H9 (cell line): ENCODE data around the gene ERC2. TPM values are rescaled to one million over a fixed set of nuclear protein-coding genes. Genes with fewer than 3 reads are reported as not detected.

ENCODE experiments used
- DNase-seq: peaks from one replicate; pipeline ENCODE4 v3.0.0-alpha.2; 2017
- H2AFZ ChIP-seq: one replicate; pipeline ENCODE4 v1.6.1; 2013; ENCODE audit warnings: mild to moderate bottlenecking, low read length, control low read depth, moderate library complexity
- H2AK5ac ChIP-seq: 2 replicates; pipeline ENCODE4 v1.6.1; 2013; ENCODE audit warnings: low read length, control low read depth, mixed read lengths; ENCODE audit not compliant: insufficient read length
- H2BK120ac ChIP-seq: one replicate; pipeline ENCODE4 v1.6.1; 2013; ENCODE audit warnings: low read depth, mild to moderate bottlenecking, low read length, control low read depth, inconsistent platforms; ENCODE audit not compliant: poor library complexity, severe bottlenecking
- H2BK12ac ChIP-seq: 2 replicates; pipeline ENCODE4 v1.6.1; 2013; ENCODE audit warnings: low read length, control low read depth, mixed read lengths, low read depth; ENCODE audit not compliant: insufficient read length
- H2BK15ac ChIP-seq: 2 replicates; pipeline ENCODE4 v1.6.1; 2013; ENCODE audit warnings: low read depth, low read length, control low read depth
- H2BK20ac ChIP-seq: one replicate; pipeline ENCODE4 v1.6.1; 2013; ENCODE audit warnings: low read depth, mild to moderate bottlenecking, low read length, control low read depth, inconsistent platforms; ENCODE audit not compliant: poor library complexity, severe bottlenecking
- H2BK5ac ChIP-seq: 2 replicates; pipeline ENCODE4 v1.6.1; 2013; ENCODE audit warnings: low read length, control low read depth, mixed read lengths; ENCODE audit not compliant: insufficient read length
- H3K14ac ChIP-seq: 2 replicates; pipeline ENCODE4 v1.6.1; 2013; ENCODE audit warnings: low read length, control low read depth; ENCODE audit not compliant: insufficient read depth
- H3K18ac ChIP-seq: 2 replicates; pipeline ENCODE4 v1.6.1; 2013; ENCODE audit warnings: low read depth, mild to moderate bottlenecking, mixed read lengths, low read length, control low read depth; ENCODE audit not compliant: insufficient read length
- H3K23ac ChIP-seq: 2 replicates; pipeline ENCODE4 v1.6.1; 2013; ENCODE audit warnings: low read length, control low read depth, mixed read lengths, low read depth; ENCODE audit not compliant: insufficient read length
- H3K23me2 ChIP-seq: 2 replicates; pipeline ENCODE4 v1.6.1; 2013; ENCODE audit warnings: low read depth, mild to moderate bottlenecking, mixed read lengths, low read length, control low read depth; ENCODE audit not compliant: insufficient read length, poor library complexity, severe bottlenecking
- H3K27ac ChIP-seq: 2 replicates; pipeline ENCODE4 v1.5.1; 2013; ENCODE audit warnings: low read length, control low read depth, mixed read lengths, low read depth; ENCODE audit not compliant: insufficient read length
- H3K27me3 ChIP-seq: 2 replicates; pipeline ENCODE4 v1.6.1; 2013; ENCODE audit warnings: low read length, control low read depth, inconsistent platforms; ENCODE audit not compliant: insufficient read depth
- H3K4ac ChIP-seq: 2 replicates; pipeline ENCODE4 v1.6.1; 2013; ENCODE audit warnings: low read depth, mild to moderate bottlenecking, control low read depth, inconsistent platforms, low read length, moderate library complexity
- H3K4me1 ChIP-seq: 2 replicates; pipeline ENCODE4 v1.6.1; 2013; ENCODE audit warnings: low read length, control low read depth, inconsistent platforms; ENCODE audit not compliant: insufficient read depth
- H3K4me2 ChIP-seq: 2 replicates; pipeline ENCODE4 v1.6.1; 2013; ENCODE audit warnings: low read length, control low read depth, mixed read lengths; ENCODE audit not compliant: insufficient read length, insufficient read depth
- H3K56ac ChIP-seq: 2 replicates; pipeline ENCODE4 v1.6.1; 2013; ENCODE audit warnings: low read depth, mild to moderate bottlenecking, mixed read lengths, low read length, control low read depth; ENCODE audit not compliant: insufficient read length
- H3K79me1 ChIP-seq: 2 replicates; pipeline ENCODE4 v1.6.1; 2013; ENCODE audit warnings: low read depth, mild to moderate bottlenecking, moderate library complexity, low read length, control low read depth, inconsistent platforms; ENCODE audit not compliant: insufficient read depth, poor library complexity, severe bottlenecking
- H3K79me2 ChIP-seq: 2 replicates; pipeline ENCODE4 v1.6.1; 2013; ENCODE audit warnings: low read length, control low read depth, inconsistent platforms; ENCODE audit not compliant: insufficient read depth
- H3K9ac ChIP-seq: 2 replicates; pipeline ENCODE4 v1.6.1; 2013; ENCODE audit warnings: low read length, control low read depth, mixed read lengths; ENCODE audit not compliant: insufficient read length; ENCODE audit errors: extremely low read depth
- H3K9me3 ChIP-seq: one replicate; pipeline ENCODE4 v1.6.1; 2013; ENCODE audit warnings: low read depth, low read length, inconsistent platforms; ENCODE audit not compliant: control insufficient read depth
- H3T11ph ChIP-seq: one replicate; pipeline ENCODE4 v1.6.1; 2013; ENCODE audit warnings: mild to moderate bottlenecking, low read length, control low read depth, inconsistent platforms
- H4K20me1 ChIP-seq: one replicate; pipeline ENCODE4 v1.6.1; 2013; ENCODE audit not compliant: control insufficient read depth, insufficient read length, insufficient read depth
- H4K5ac ChIP-seq: 2 replicates; pipeline ENCODE4 v1.6.1; 2013; ENCODE audit warnings: low read depth, mild to moderate bottlenecking, mixed read lengths, low read length, control low read depth; ENCODE audit not compliant: insufficient read length
- H4K8ac ChIP-seq: replicated peaks from 2 replicates; pipeline ENCODE4 v1.6.1; 2013; ENCODE audit warnings: low read length, control low read depth, mixed read lengths, low read depth; ENCODE audit not compliant: insufficient read length
- H4K91ac ChIP-seq: 2 replicates; pipeline ENCODE4 v1.6.1; 2013; ENCODE audit warnings: low read depth, mild to moderate bottlenecking, moderate library complexity, mixed read lengths, low read length, control low read depth; ENCODE audit not compliant: insufficient read length
- H3K27ac Mint-ChIP-seq, 3 experiments: 2 replicates in 2 of 3; 3 replicates in 1 of 3; pipeline ENCODE4 v1.8.0; 2020 to 2021; ENCODE audit warnings: mixed read lengths in 3 of 3, mild to moderate bottlenecking in 1 of 3, moderate library complexity in 1 of 3
- H3K27me3 Mint-ChIP-seq: 2 replicates; pipeline ENCODE4 v1.8.0; 2021; ENCODE audit warnings: low read depth, mild to moderate bottlenecking, moderate library complexity, mixed read lengths
- H3K36me3 Mint-ChIP-seq, 3 experiments: 2 replicates in 2 of 3; 3 replicates in 1 of 3; pipeline ENCODE4 v1.8.0; 2020 to 2021; ENCODE audit warnings: low read depth in 3 of 3, mixed read lengths in 3 of 3; ENCODE audit not compliant: insufficient read depth in 1 of 3
- H3K4me1 Mint-ChIP-seq, 2 experiments: 2 replicates each; pipeline ENCODE4 v1.8.0; 2020; ENCODE audit warnings: mixed read lengths in 2 of 2
- H3K4me3 Mint-ChIP-seq, 2 experiments: 2 replicates in 1 of 2; 3 replicates in 1 of 2; pipeline ENCODE4 v1.8.0; 2020 to 2021; ENCODE audit warnings: mild to moderate bottlenecking in 2 of 2, mixed read lengths in 2 of 2, moderate library complexity in 1 of 2
- H3K9me3 Mint-ChIP-seq, 2 experiments: 2 replicates in 1 of 2; 3 replicates in 1 of 2; pipeline ENCODE4 v1.8.0; 2020; ENCODE audit warnings: mild to moderate bottlenecking in 2 of 2, mixed read lengths in 2 of 2, moderate library complexity in 1 of 2
- CTCF ChIP-seq: fragments of 200-600 bp; sonication (generic); conservative IDR thresholded peaks from 3 replicates; pipeline ENCODE4 v1.8.0; 2021; ENCODE audit warnings: antibody characterized with exemption, mild to moderate bottlenecking
- WGBS: extraction: QIAGEN DNeasy Blood & Tissue Kit; methylation state at CpG from one replicate; pipeline ENCODE4 v1.1.7; 2013; ENCODE audit warnings: missing lambda C conversion rate, low lambda C conversion rate, mixed read lengths; ENCODE audit not compliant: insufficient read length; ENCODE audit errors: extremely low coverage; 5-methylcytosine and 5-hydroxymethylcytosine counted together
- total RNA-seq: library from RNA; stranded (reverse); gene quantifications from 2 replicates; pipeline ENCODE4 v1.2.1, GENCODE V29; 2021

Gene ERC2
- total RNA-seq, 1 experiment from 2014 or later = 15.4 TPM

DNA sequence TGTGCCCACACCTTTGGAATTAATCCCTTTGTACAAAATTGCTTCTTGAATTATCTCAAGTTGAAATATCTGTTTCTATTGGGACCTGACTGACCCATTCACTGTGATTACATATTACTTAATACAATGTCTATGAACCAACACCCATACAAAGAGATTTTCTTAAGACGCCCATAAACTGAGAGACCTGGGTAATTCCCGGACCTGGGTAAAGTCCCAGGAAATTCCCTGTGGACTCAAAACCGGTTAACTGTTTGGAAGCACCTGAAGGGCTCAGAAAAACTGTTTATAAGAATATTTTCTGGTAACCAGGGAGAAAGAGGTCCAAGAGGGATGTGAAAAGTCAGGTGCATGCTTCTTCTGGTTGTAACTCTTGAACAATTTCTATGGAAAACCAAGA lies 667.2 kb downstream of the ERC2 start:
- no peaks in the 10 kb centered on the region for H3K27me3 Mint-ChIP-seq
- Histone ChIP-seq H3K9me3 (no peaks in the 10 kb centered on the region), H2BK15ac (no peak overlapping the region), H3K79me1 (no peaks in the 10 kb centered on the region), H4K20me1 (no peaks in the 10 kb centered on the region), H2BK120ac (no peak overlapping the region), H3K23me2 (no peaks in the 10 kb centered on the region), H2BK5ac (no peak overlapping the region), H3K27ac (no peak overlapping the region), H3K4me2 (no peak overlapping the region), H3K56ac (no peak overlapping the region), H3K4me1 (no peaks in the 10 kb centered on the region), H4K5ac (no peak overlapping the region), H3K23ac (no peak overlapping the region), H2BK20ac (no peak overlapping the region), H3K9ac (no peak overlapping the region), H3T11ph (no peak overlapping the region), H3K4ac (no peak overlapping the region), H2AK5ac (no peak overlapping the region), H2AFZ (no peak overlapping the region), H4K91ac (no peak overlapping the region), H3K14ac (no peak overlapping the region), H3K27me3 (no peaks in the 10 kb centered on the region), H3K79me2 (no peaks in the 10 kb centered on the region), H2BK12ac (no peak overlapping the region), H3K18ac (no peak overlapping the region), H4K8ac (no peak overlapping the region)
- no peak for DNase-seq
- TF ChIP-seq CTCF = no peak
- no peak overlapping the region for H3K4me3 Mint-ChIP-seq
- peak overlapping the region in 1 of 3 experiments; percentile 19; a peak in 1 of 7 replicates for H3K27ac Mint-ChIP-seq
- 0 out of 4 replicates have a peak, but pooled peaks cover 0 to 6% of the 10 kb centered on the region in 2 experiments for H3K4me1 Mint-ChIP-seq
- H3K9me3 Mint-ChIP-seq = no peaks in the 10 kb centered on the region; a peak in 1 of 5 replicates
- H3K36me3 Mint-ChIP-seq = no peaks in the 10 kb centered on the region
- no CpG with 5 or more reads among the region's 3 CpGs for WGBS
